Astrocyte of the spinal cord (primary cell): ENCODE data around the gene AUTS2.
A peak's percentile ranks its signal among the peaks of the same experiment; 100 is the strongest.

Source experiments
- DNase-seq: peaks from one replicate; pipeline ENCODE4 v3.0.0; 2011; ENCODE audit warnings: low read depth, low spot score
- H3K4me3 ChIP-seq: 2 replicates; pipeline ENCODE4 v1.5.1; 2011; ENCODE audit warnings: low read depth, mild to moderate bottlenecking, low read length, moderate library complexity
- CTCF ChIP-seq: IDR thresholded peaks from 2 replicates; pipeline ENCODE4 v1.5.1; 2012; ENCODE audit warnings: low read depth, mild to moderate bottlenecking, low read length, inconsistent platforms
- in situ Hi-C: cut with HindIII; loops from 2 replicates; pipeline ENCODE4 v1.10.0; 2017; ENCODE audit warnings: low sequenced_read_pairs

The AUTS2 gene

GRCh38 chr7:69963393-69963792, 365.1 kb downstream of the AUTS2 start:
- no peak overlapping the region for H3K4me3 ChIP-seq
- in situ Hi-C loops: no loop called here
- no peak for DNase-seq
- no peak for TF ChIP-seq CTCF

DNA sequence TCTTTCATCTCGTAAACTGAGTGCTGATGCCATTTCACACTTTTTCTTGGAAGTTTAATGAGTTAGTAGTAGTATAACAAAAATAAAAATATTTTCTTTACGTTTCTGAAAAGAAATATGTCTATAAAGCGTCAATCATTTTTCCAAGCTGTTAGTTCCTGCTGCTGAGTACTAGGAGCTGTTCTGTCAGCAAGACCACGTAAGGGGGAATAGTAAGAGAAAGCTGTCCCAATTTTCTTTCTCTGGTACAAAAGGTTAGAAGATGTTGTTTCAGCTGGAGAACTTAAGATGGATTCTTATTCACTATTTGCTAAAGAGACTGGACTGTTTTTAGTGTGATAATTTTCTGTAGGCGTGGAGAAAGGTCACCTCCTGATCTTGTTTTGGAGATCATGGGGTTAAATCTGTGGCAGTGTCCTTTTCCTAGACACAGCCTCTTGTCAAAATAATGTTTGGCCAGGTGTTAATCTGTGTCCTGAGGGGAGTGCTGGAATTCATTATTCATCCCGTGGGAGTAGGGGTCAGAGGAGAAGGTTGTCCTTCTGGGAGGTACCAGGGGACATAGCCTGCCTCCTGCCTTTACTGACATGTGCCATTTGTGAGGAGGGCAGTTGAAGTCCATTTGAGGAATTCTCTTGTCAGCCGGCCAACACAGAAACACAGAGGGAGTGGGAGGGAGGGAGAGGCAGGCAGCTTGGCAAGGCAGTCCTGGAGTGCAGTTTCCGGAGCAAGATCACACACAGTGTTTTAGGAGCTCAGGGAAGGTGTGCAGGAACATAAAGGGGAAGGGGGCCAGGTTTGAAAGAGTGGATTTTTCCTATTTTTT, 368.7 kb downstream of the AUTS2 start:
- in situ Hi-C loops: no loop called here
- DNase-seq: no peak
- no peak for TF ChIP-seq CTCF
- H3K4me3 ChIP-seq: no peak overlapping the region

DNA sequence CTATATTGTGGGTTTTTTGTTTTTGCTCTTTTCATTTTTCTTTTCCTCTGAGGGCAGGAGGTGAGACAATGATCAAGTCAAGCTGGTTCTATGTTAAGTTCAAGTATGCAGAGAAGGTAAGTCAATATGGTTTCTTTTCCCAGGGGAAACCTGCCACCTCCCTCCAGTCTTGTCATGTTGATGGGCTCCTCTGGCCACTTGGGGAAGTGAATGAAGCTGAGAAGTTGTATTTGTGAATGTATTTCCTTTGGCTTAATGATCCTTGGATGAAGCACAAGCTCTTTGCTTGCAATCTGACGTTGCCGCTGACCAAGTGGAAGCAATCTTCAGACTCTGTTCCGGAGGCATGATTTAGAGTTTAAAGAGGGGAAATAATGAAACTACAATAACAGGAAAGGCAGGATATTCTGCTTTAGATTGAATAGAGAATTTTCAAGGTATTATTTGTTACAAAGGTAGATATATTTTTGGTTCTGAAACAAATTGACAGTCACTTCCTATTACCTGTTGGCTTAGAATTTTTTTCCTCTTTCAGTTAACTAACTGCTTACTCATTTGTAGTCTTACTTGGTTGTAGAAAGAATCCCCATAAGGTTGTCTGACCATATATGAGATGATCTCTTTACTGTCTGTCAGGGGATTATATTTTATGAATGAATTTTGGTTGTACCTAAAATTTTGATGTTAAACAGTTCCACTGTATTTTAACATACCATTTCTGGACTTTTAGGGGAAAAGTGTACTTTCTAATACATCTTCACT, 369.6 kb downstream of the AUTS2 start:
- TF ChIP-seq CTCF: no peak
- in situ Hi-C loops: no loop called here
- no peak for DNase-seq
- no peak overlapping the region for H3K4me3 ChIP-seq

DNA sequence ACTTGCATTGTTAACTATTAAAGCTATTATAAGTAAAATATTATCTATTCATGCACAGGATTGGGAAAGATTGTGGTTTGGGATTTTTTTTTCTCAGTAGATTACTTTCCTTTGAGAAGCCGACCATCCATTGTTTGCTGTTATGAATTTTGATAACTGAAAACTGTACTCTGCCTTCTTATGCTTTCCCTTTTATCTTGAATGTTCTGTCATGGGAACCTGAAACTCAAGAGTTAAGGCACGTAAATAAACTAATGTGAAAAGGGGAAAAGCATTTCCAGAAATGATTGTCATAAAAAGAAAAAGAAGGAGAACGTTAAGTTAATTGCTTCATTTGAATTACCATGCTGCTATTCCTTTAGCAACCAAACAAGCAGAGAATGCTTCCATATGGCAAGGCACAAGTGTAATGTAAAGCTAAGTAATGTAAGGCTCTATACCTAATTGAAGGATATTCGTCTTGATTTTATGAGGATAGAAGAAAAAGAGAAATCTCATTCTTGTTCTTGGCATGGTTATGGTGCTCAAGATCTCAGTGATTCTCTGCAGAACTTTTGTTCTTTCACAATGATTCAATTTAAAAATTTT, 370.8 kb downstream of the AUTS2 start:
- in situ Hi-C loops: no loop called here
- no peak for DNase-seq
- TF ChIP-seq CTCF: no peak
- no peak overlapping the region for H3K4me3 ChIP-seq

GRCh38 chr7:69981646-69982045, 383.4 kb downstream of the AUTS2 start:
- DNase-seq: no peak
- in situ Hi-C loops: no loop called here
- no peak for TF ChIP-seq CTCF
- H3K4me3 ChIP-seq: no peak overlapping the region

GRCh38 chr7:69982197-69982596, 383.9 kb downstream of the AUTS2 start:
- no peak overlapping the region for H3K4me3 ChIP-seq
- in situ Hi-C loops: no loop called here
- DNase-seq: peak; percentile 40
- no peak for TF ChIP-seq CTCF
